ENCODE measurements around the gene KLHL22.
"Not testable (repeated sequence)": the region's sequence is repeated elsewhere in the genome, so short reads cannot be mapped to it uniquely, and the experiment has no call there.

GRCh38 chr22:20392365-20392881 lies 103.2 kb downstream of the KLHL22 start:
- not testable (repeated sequence) for TF ChIP-seq CTCF, POLR2A (IDR thresholded peaks at IDR 0.05)
